ENCODE results near the gene MBD6.

GRCh38 chr12:57541001-57541400 is 18.4 kb downstream of the MBD6 start:
- TF ChIP-seq MAX (IDR thresholded peaks at IDR 0.05) (no peak), RFX5 (IDR thresholded peaks at IDR 0.05; ENCODE audit: borderline replicate concordance, low read depth, low read length) (no peak), POLR2A (IDR thresholded peaks at IDR 0.05; ENCODE audit: control extremely low read depth in 1 of 2, low read depth in 2 of 2, low read length in 2 of 2) (no peak), CTCF (IDR thresholded peaks at IDR 0.05; ENCODE audit: control extremely low read depth in 1 of 3, insufficient read depth in 1 of 3, low read depth in 1 of 3, low read length in 3 of 3) (no peak), KDM5A (IDR thresholded peaks at IDR 0.05; ENCODE audit: low read length) (no peak), JUND (IDR thresholded peaks at IDR 0.05; ENCODE audit: low read length) (no peak), NRF1 (IDR thresholded peaks at IDR 0.05; ENCODE audit: low read depth, low read length) (no peak), ASH2L (IDR thresholded peaks at IDR 0.05; ENCODE audit: low read length) (no peak), EZH2 (IDR thresholded peaks at IDR 0.05; ENCODE audit: low read depth, low read length, severe bottlenecking) (no peak)

Measured in H1 (cell line).